IMR-90 (cell line): Measurements from ENCODE around the gene MLIP.

Source experiments
- BHLHE40 ChIP-seq: fragments of 150-350 bp; IDR thresholded peaks from 2 replicates; pipeline ENCODE4 v1.6.1; 2016; ENCODE audit warnings: mild to moderate bottlenecking, low read depth, low read length
- CTCF ChIP-seq: conservative IDR thresholded peaks from 2 replicates; pipeline ENCODE4 v1.5.1; 2012; ENCODE audit warnings: mild to moderate bottlenecking, low read depth, low read length, improper control_type of control experiment
- SMC3 ChIP-seq: fragments of 150-350 bp; IDR thresholded peaks from 2 replicates; pipeline ENCODE4 v1.6.1; 2016; ENCODE audit warnings: low read depth, mild to moderate bottlenecking, antibody characterized with exemption, low read length, moderate library complexity
- TF ChIP-seq, protein P1 (sequence below): fragments of 150-350 bp; IDR thresholded peaks from 2 replicates; pipeline ENCODE4 v1.6.1; 2017; ENCODE audit warnings: mild to moderate bottlenecking, antibody characterized with exemption, low read length, low read depth

- no peak for TF ChIP-seq BHLHE40
- TF ChIP-seq, protein P1, sequence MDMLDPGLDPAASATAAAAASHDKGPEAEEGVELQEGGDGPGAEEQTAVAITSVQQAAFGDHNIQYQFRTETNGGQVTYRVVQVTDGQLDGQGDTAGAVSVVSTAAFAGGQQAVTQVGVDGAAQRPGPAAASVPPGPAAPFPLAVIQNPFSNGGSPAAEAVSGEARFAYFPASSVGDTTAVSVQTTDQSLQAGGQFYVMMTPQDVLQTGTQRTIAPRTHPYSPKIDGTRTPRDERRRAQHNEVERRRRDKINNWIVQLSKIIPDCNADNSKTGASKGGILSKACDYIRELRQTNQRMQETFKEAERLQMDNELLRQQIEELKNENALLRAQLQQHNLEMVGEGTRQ, result no peak
- TF ChIP-seq SMC3, result no peak
- no peak for TF ChIP-seq CTCF
These were observed 177.2 kb downstream of the MLIP start for GRCh38 chr6:54288474-54288873.
